ENCODE results near the gene CDH13. TPM values are rescaled to one million over a fixed set of nuclear protein-coding genes. Genes with fewer than 3 reads are reported as not detected.

CDH13 gene
- total RNA-seq, 4 donors from 2014 or later = 3.1 to 13.5 (median 8.9) TPM

DNA sequence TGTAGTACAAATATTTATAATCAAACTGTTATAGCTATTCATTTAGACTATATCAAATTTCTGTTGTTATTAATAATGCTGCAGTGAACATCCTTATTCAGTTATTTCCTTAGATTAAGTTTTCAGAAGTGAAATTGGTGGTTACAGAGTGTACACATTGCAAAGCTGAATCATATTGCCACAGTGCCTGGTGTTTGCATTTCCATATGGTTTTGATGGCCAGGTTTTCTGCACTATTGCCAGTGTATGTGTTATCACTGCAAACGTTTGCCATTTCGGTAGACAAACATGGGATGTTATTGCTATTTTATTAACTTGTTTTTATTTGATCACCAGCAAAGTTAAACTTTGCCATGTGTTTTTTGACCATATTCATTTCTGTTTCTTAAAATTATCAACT lies 259.4 kb downstream of the CDH13 start:
- Histone ChIP-seq H3K4me1 (peaks cover 0 to 10% (median 3%) of the 10 kb centered on the region in 4 donors), H3K4me3 (no peak overlapping the region), H3K27ac (replicated peaks in 1 of 4) (no peak overlapping the region), H3K36me3 (no peaks in the 10 kb centered on the region), H3K27me3 (no peaks in the 10 kb centered on the region), H3K9me3 (no peaks in the 10 kb centered on the region)
- no peak for DNase-seq (ENCODE audit: extremely low spot score)
- no peak for TF ChIP-seq CTCF (IDR thresholded peaks at IDR 0.05)
- TF ChIP-seq EP300 (IDR thresholded peaks at IDR 0.05) = no peak
- no peak for TF ChIP-seq POLR2A (IDR thresholded peaks at IDR 0.05; ENCODE audit: low read depth)
- TF ChIP-seq POLR2AphosphoS5 (IDR thresholded peaks at IDR 0.05) = no peak
- 83% methylated on average over 2 of the region's 2 CpGs for WGBS
- intact Hi-C loops (cut with DNase I) = no loop called here

DNA sequence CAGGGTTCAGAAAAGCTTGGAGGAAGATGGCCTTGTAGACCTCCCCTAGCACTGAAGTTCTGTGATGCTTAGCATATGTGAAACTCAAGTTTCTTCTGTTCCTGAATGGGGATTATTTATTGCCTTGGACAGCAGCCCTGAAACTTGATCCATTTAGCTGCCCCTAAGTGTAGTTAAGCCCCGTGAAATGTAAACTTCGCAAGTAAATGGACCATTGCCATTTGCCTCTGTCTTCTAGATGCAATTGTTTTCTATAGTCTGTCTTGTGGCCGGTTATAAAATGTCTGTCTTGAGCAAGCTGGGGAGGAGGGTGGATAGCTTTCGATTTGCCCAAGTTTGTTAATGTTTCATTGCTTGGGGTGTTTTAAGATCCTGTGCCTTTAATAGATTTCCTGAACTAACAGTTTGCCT lies 261.8 kb downstream of the CDH13 start:
- intact Hi-C loops (cut with DNase I) = no loop called here
- Histone ChIP-seq H3K4me1 (peaks cover 0 to 15% (median 5%) of the 10 kb centered on the region in 4 donors), H3K27ac (replicated peaks in 1 of 4) (no peak overlapping the region)

DNA sequence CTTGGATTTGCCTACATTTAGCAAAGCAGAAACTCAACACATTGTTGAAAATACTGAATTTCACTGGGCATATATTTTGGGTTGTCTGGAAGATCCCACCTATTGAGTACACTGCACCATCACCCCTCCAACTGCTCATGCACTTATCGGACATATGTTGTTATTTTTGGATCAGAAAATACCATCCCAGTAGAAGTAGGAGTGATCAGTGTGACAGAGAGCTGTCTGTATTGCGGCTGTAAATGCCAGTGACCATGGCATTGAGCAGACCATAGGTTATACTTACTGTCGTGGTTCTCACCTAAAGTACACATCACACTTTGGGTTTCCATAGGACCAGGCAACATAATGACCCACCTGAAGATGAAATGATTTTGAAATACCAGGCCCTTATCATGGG lies 264.7 kb downstream of the CDH13 start:
- 92% methylated on average over 3 of the region's 3 CpGs for WGBS
- no peaks in the 10 kb centered on the region for H3K9me3 ChIP-seq
- no peak overlapping the region for H3K4me3 ChIP-seq
- no peak for TF ChIP-seq POLR2AphosphoS5 (IDR thresholded peaks at IDR 0.05)
- TF ChIP-seq CTCF (IDR thresholded peaks at IDR 0.05) = no peak
- TF ChIP-seq EP300 (IDR thresholded peaks at IDR 0.05) = no peak
- TF ChIP-seq POLR2A (IDR thresholded peaks at IDR 0.05; ENCODE audit: low read depth) = no peak
- no peak for DNase-seq (ENCODE audit: extremely low spot score)
- no peak overlapping the region for H3K27ac ChIP-seq (replicated peaks in 1 of 4)
- peaks cover 0 to 15% (median 5%) of the 10 kb centered on the region in 4 donors for H3K4me1 ChIP-seq
- intact Hi-C loops (cut with DNase I) = no loop called here
- no peaks in the 10 kb centered on the region for H3K27me3 ChIP-seq
- H3K36me3 ChIP-seq = no peaks in the 10 kb centered on the region

More for the DNA sequence above, 261.8 kb downstream of the CDH13 start:
- H3K9me3 ChIP-seq = no peaks in the 10 kb centered on the region
- DNase-seq (ENCODE audit: extremely low spot score) = no peak
- H3K27me3 ChIP-seq = no peaks in the 10 kb centered on the region
- no peaks in the 10 kb centered on the region for H3K36me3 ChIP-seq
- H3K4me3 ChIP-seq = no peak overlapping the region
- WGBS = 36% methylated on average over 4 of the region's 4 CpGs
- TF ChIP-seq CTCF (IDR thresholded peaks at IDR 0.05) = no peak
- TF ChIP-seq EP300 (IDR thresholded peaks at IDR 0.05) = no peak
- TF ChIP-seq POLR2A (IDR thresholded peaks at IDR 0.05; ENCODE audit: low read depth) = no peak
- no peak for TF ChIP-seq POLR2AphosphoS5 (IDR thresholded peaks at IDR 0.05)

DNA sequence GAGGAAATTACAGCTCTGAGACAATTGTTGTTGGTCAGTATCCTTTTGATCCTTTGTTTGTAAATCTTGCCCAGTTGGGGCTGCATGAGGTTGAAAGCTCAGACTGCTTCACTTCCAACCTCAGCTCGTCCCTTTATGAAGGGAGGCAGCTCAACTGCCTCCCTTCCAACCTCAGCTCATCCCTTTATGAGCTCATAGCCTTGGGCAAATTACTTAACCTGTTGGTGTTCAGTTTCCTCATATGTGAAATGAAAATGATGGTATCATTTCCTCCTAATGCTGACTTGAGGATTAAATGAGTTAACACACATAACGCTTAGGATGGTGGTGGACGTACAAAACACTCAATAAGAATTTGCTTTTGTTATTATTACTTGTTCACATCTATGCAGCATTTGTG lies 265.1 kb downstream of the CDH13 start:
- Histone ChIP-seq H3K9me3 (no peaks in the 10 kb centered on the region), H3K36me3 (no peaks in the 10 kb centered on the region), H3K4me1 (peaks cover 0 to 15% (median 5%) of the 10 kb centered on the region in 4 donors), H3K4me3 (no peak overlapping the region), H3K27ac (replicated peaks in 1 of 4) (no peak overlapping the region), H3K27me3 (no peaks in the 10 kb centered on the region)
- intact Hi-C loops (cut with DNase I) = no loop called here
- no peak for TF ChIP-seq EP300 (IDR thresholded peaks at IDR 0.05)
- no peak for TF ChIP-seq POLR2A (IDR thresholded peaks at IDR 0.05; ENCODE audit: low read depth)
- WGBS = 68% methylated on average over 3 of the region's 3 CpGs
- no peak for DNase-seq (ENCODE audit: extremely low spot score)

DNA sequence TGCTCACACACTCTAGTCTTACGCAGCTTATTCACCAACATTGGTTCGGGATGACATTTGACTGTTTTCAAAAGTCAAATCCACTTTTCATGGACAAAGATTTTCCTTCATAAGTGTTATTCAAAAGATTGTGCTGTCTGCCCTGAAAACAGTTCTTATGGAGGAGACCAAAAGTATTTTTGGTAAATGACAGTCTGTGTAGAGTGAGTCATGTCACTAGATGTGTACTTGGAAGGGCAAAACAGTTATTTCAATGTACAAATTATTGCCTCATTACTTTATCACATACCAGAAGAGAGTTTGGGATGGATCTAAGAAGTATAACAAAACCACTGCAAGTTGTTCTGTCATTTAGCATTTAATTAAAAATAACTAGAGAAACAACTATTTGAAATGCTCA lies 265.6 kb downstream of the CDH13 start:
- Histone ChIP-seq H3K27ac (replicated peaks in 1 of 4) (no peak overlapping the region), H3K9me3 (no peaks in the 10 kb centered on the region)
- intact Hi-C loops (cut with DNase I) = no loop called here

More for the DNA sequence above, 265.6 kb downstream of the CDH13 start:
- peaks cover 0 to 15% (median 5%) of the 10 kb centered on the region in 4 donors for H3K4me1 ChIP-seq
- no peaks in the 10 kb centered on the region for H3K27me3 ChIP-seq
- no peaks in the 10 kb centered on the region for H3K36me3 ChIP-seq
- no peak for DNase-seq (ENCODE audit: extremely low spot score)
- TF ChIP-seq CTCF (IDR thresholded peaks at IDR 0.05) = no peak
- TF ChIP-seq POLR2AphosphoS5 (IDR thresholded peaks at IDR 0.05) = no peak
- TF ChIP-seq POLR2A (IDR thresholded peaks at IDR 0.05; ENCODE audit: low read depth) = no peak
- TF ChIP-seq EP300 (IDR thresholded peaks at IDR 0.05) = no peak
- WGBS = 80% methylated on average over 2 of the region's 2 CpGs
- H3K4me3 ChIP-seq = no peak overlapping the region

All from esophagus muscularis mucosa (tissue), 4 donors.